ENCODE data around the gene STARD10. TPM values are rescaled to one million over a fixed set of nuclear protein-coding genes. Genes with fewer than 3 reads are reported as not detected.

STARD10 gene
- total and polyA plus RNA-seq, 2 donors (not counting 3 experiments of a cell fraction or from before 2014, with no cell fraction given), result 16.1 to 22.5 TPM

DNA sequence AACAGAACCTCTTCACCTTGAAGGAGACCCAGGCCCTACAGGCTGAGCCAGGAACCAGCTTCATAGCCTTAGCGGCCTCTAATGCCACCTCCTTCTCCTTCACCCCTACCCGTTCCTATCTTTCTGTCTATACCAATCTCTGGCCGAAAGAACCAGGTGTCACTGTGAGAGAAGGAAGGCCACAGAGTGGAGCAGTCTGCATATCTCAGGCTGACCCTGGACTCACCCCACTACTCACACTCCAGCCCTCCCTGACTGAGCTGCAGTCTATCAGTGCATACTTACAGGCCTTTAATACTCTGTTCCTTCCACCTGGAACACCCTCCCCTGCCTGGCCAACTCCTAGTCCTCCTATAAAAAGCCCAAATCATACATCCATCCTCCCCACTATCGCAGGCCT lies 74.3 kb downstream of the STARD10 start:
- peaks cover 41% of the 10 kb centered on the region for H3K79me2 ChIP-seq (ENCODE audit: control insufficient read depth, insufficient read depth, low read length)
- no TSS peak for BruUV-seq (replicated peaks)
- H3K4me1 ChIP-seq (ENCODE audit: control insufficient read depth, extremely low read depth, insufficient read depth, low read length), result peaks cover 25% of the 10 kb centered on the region
- dilution Hi-C loops (cut with MboI; ENCODE audit: extremely low pct_ligation_motif_present, low sequenced_read_pairs) (no loop called here), intact Hi-C loops (cut with micrococcal nuclease) (no loop called here)
- no peaks in the 10 kb centered on the region for H3K9me1 ChIP-seq (replicated peaks; ENCODE audit: control insufficient read depth, extremely low read depth, insufficient read depth, low read length)
- no peak overlapping the region for H3K4me2 ChIP-seq (ENCODE audit: insufficient read depth, low read length)
- no peaks in the 10 kb centered on the region for H3K9me3 ChIP-seq (replicated peaks; ENCODE audit: control insufficient read depth, insufficient read depth, low read length)
- FAIRE-seq (no peak), DNase-seq (ENCODE audit: low read depth, low spot score) (no peak)
- POLR2A ChIA-PET, result no interaction called here
- no peak overlapping the region for H3K4me3 ChIP-seq (replicated peaks in 1 of 3; ENCODE audit: insufficient read depth in 1 of 3, low read depth in 1 of 3, low read length in 3 of 3)
- H3K36me3 ChIP-seq (ENCODE audit: control insufficient read depth in 2 of 2, extremely low read depth in 1 of 2, insufficient read depth in 2 of 2, low read length in 2 of 2), result peaks cover 0 to 2% of the 10 kb centered on the region in 2 experiments
- no peaks in the 10 kb centered on the region for H3K27me3 ChIP-seq (ENCODE audit: control insufficient read depth in 2 of 2, insufficient read depth in 2 of 2, low read length in 2 of 2)
- no peak overlapping the region for H3K9ac ChIP-seq (replicated peaks; ENCODE audit: extremely low read depth, insufficient read depth, low read length)
- H2AFZ ChIP-seq (ENCODE audit: low read depth, low read length), result no peak overlapping the region
- CTCF ChIA-PET, result interaction anchor here (1.8 kb wide), 1 partner anchor 36 kb away, joined by 6 read pairs; no protein-coding TSS in a partner anchor
- H3K27ac ChIP-seq (ENCODE audit: insufficient read depth, low read depth, low read length), result no peak overlapping the region
- no peaks in the 10 kb centered on the region for H4K20me1 ChIP-seq (replicated peaks; ENCODE audit: control insufficient read depth, extremely low read depth, insufficient read depth, low read length)
- TF ChIP-seq, protein P1, sequence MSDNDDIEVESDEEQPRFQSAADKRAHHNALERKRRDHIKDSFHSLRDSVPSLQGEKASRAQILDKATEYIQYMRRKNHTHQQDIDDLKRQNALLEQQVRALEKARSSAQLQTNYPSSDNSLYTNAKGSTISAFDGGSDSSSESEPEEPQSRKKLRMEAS (IDR thresholded peaks at IDR 0.05; ENCODE audit: insufficient read depth, insufficient read length), result no peak
- no peak for TF ChIP-seq POLR2AphosphoS5 (IDR thresholded peaks at IDR 0.05; ENCODE audit: insufficient read depth, low read depth, low read length)
- no peak for TF ChIP-seq EZH2 (IDR thresholded peaks at IDR 0.05; ENCODE audit: borderline replicate concordance, low read depth, low read length, severe bottlenecking)
- TF ChIP-seq POLR2A (IDR thresholded peaks at IDR 0.05; ENCODE audit: low read depth, low read length), result no peak
- TF ChIP-seq JUN (IDR thresholded peaks at IDR 0.05; ENCODE audit: borderline replicate concordance, insufficient read depth, insufficient read length, low read depth), result no peak
- TF ChIP-seq FOS (IDR thresholded peaks at IDR 0.05; ENCODE audit: borderline replicate concordance, insufficient read depth, low read length), result no peak
- TF ChIP-seq, protein P2, sequence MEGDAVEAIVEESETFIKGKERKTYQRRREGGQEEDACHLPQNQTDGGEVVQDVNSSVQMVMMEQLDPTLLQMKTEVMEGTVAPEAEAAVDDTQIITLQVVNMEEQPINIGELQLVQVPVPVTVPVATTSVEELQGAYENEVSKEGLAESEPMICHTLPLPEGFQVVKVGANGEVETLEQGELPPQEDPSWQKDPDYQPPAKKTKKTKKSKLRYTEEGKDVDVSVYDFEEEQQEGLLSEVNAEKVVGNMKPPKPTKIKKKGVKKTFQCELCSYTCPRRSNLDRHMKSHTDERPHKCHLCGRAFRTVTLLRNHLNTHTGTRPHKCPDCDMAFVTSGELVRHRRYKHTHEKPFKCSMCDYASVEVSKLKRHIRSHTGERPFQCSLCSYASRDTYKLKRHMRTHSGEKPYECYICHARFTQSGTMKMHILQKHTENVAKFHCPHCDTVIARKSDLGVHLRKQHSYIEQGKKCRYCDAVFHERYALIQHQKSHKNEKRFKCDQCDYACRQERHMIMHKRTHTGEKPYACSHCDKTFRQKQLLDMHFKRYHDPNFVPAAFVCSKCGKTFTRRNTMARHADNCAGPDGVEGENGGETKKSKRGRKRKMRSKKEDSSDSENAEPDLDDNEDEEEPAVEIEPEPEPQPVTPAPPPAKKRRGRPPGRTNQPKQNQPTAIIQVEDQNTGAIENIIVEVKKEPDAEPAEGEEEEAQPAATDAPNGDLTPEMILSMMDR (IDR thresholded peaks at IDR 0.05; ENCODE audit: extremely low read depth in 1 of 2, insufficient read depth in 1 of 2, low read depth in 1 of 2, low read length in 2 of 2), result no peak
- TF ChIP-seq MYC (IDR thresholded peaks at IDR 0.05; ENCODE audit: low read depth, low read length), result no peak
- no peak for TF ChIP-seq GATA2 (IDR thresholded peaks at IDR 0.05; ENCODE audit: insufficient read depth, insufficient read length, low read depth, low read length)
